CD4-positive, alpha-beta T cell treated with Interleukin-1 beta for 1 hour (primary cell): Measurements from ENCODE around the gene YBX3.

Source experiments
- DNase-seq, 2 donors: peaks; one replicate each; pipeline ENCODE4 v3.0.0-alpha.2; 2020 to 2022

Gene YBX3

DNA sequence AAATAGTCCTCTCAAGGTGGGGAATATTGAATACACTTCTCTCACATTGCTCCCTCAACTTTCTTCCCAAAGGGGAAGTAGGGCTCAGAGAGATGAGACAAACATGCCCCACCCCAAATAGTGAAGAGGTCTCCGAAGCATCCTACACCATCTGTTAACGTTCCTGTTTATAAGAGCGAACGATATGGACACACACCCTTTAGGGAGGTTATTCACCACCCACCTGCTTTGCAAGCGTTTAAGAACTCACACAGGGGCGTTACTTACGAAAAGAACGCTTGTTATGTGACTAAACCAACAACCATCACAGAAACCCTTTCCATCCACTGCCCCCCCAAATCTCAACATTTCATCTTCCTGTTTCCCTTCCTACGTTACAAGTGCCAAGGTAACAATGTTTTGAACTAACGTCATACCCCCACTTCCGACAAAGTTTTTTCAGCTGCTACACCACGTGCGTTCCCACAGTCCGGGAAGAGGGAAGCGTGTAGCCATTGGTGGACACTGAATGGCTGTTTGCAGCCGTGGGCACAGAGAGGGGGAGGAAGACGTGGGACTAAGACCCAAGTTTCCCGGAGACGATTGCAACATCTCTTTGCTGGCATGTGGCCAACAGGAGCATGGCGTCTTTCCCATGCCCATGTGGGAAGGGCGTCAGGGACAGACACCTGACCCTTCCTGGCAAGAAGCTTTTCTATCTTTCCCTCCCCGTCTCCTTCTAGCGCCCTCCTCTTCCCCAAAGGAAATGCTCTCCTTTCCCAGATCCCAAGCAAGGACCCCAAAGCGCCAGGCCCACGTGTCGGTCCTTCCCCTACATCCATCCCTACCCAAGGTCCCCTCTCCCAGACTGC lies 1.2 kb downstream of the YBX3 start:
- DNase-seq = peak; percentile 83 to 85

DNA sequence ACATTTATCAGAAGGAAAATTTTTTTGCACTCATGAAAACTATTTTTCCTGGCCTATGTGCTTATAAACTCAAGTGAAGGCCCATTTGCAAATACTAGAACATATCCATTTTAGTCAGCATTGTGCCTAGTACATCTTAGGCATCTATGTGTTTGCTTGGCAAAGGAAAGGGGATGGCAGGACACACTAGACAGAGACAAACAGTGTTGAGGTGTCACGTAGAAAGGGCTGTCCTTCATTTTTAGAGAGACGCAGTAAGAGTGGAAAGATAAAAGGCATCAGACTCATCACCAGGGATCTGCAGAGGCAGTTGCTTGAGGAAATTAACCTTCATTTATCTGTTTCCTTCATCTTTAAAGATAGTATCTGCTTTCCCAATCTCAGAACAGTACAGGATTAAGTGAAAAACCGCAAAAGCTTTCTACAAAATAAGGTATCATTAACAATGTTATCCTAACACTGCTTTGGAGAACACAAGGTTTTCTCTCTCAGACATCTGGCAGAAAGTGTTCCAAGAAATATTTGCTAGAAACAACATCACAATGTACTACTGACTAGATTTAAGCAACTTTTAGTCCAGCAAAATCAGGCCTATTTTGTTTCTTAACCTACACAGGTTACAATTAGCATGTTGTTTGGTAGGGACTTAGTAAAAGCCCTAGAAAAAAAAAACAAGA lies 2.0 kb downstream of the YBX3 start:
- no peak for DNase-seq

DNA sequence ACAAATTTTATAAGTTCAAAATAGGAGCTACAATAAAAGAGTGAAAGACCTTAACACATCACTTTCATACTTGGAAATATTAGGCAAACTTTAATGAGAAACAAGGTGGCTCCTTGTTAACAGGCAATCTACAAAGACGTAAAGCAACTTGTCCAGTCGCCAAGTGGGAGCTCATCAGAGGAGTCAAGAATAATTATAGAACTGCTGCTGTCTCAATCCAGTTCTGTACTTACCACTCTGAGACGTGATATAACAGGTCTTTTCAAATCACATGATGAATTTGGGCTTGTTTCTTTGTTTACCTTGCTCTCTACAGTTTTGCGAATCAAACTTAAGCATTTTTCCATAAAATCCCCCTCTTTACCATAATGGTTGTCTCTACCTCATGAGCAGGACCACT lies 3.6 kb downstream of the YBX3 start:
- no peak for DNase-seq

DNA sequence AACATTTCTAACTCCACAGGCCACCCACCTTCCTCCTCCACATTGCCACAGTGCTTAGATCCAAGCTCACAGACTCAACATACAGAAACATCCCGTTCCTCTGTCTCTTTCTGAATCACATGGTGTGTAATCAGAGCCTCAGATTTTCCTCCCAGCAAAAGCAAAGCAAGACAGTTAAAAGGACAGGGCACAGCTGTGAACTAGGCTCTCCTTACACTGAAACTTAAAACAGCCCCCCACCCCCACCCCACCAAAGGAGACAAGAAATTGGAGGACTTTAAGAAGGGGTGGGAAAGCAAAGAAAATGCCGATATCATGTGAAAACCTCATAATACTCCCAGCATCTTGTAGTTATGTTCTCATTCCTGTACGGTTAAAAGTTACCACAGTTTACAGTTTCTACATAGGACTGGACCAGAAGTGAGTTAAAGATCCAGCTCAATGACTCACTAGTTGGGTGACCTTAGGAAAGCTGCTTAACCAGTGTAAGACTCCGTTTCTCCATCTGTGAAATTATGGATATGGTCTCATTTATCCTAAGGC lies 4.8 kb downstream of the YBX3 start:
- DNase-seq = no peak

DNA sequence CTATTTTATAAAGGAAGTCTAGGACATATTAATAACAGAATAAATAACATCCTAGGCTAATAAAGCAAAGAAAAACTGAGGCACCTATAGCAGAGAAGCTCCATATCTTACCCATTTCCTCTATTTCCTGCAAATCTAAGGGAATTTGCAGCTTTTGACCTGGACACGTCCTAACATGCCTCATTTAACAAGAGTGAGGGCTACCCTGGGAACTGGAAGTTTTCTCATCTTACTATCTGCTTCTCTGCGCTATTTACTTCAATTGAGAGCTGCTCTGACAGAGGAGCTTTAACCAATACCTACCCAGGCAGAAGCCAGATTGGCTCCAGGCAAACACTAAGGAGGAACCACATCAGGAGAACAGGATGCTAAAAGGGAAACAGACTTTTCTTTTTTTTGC lies 5.7 kb downstream of the YBX3 start:
- DNase-seq = no peak

DNA sequence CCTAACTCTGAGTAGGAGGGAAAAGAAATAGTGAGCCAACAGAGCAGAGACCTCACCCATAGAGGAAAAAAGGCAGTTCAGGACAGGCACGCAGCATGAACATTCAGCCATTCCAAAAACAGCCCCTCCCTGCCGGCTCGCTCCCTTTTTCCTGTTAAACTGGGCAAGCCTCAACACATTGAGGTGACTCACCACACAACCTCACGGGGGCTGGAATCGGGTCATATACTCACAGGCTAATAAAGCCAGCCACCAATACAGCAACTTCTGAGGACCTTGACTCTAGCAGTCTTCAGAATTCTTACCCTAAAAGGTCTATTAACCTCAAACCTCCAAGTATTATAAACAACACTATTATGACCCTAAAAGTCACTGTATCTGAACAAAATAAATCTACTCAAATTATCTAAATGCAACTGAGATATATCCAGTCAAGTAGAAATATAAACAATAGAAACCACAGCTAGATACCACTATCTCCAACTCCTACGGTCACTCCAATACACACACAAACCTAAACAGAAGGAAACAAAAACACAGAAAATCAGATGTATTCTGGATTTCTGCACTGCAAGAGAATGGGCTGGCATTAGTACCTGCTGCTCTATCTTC lies 6.3 kb downstream of the YBX3 start:
- no peak for DNase-seq

DNA sequence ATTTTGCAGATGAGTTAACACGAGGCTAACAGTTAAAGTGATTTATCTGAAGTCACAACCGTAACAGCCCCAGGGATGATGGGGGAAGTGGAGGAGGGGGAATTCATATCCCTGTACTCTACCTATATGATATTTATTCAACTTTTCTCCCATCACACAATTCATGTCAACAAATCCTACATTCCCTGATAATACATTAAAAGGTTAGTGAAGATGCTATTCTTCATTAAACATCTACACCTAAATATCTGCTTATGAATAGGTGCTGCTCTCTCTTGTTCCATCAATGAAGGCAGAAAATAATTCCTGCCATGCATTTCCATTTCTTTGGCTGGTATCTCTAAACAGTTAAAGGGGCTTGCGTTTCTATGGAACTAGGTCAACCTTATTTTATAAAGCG lies 6.8 kb downstream of the YBX3 start:
- no peak for DNase-seq

DNA sequence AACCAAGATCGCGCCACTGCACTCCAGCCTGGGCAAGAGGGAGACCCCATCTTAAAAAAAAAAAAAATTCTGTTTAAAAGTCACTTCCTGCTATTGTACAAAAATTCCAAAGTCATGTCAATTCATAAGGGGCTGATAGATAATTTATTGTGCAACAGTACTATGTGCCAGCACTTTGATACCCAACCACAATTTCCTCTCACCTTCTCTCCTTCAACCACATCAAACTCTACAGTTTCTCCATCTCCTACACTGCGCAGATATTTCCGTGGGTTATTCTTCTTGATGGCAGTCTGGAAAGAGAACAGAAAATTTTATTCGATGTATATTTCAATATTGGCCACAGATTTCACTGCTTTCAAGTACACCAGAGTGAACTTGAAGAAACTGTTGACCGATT lies 7.6 kb downstream of the YBX3 start:
- DNase-seq = peak in 1 of 2 donors; percentile 41

DNA sequence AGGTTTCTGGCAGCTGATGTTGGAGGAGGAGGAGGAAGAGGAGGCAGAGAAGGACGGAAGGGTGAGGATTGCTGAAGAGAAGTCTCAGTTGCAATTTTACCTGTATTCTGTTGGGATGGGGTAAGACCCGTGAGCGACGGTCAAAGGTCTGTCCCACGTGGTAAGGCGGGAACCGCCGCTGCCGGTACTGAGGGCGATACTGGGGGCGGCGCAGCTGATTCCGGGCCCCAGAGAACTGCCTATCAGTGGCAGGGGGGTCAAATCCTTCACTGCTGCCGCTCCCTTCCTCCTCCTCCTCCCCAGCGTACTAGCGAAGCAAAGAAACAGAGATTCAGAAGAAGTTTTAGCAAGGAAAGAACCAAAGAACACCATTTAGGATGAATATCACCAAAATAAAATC lies 13.3 kb downstream of the YBX3 start:
- DNase-seq = no peak

DNA sequence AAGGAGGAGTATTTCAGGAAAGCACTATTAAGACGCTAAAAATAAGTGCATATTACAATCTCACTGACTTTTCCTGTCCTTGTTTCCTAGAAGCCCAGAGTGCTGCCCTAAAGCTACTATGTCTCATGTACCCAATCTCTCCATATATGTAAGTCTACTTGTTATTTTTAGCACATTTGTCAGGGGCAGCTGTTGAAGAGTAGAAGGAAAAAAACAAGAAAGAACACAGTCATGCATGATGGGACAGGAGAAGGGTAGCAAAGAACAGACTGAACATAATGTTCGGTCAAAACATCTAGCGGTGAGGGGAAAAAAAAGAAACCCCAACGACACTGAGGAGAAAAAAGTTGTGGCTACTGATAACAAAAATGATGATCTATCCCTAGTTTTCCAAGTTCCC lies 14.3 kb downstream of the YBX3 start:
- DNase-seq = no peak

DNA sequence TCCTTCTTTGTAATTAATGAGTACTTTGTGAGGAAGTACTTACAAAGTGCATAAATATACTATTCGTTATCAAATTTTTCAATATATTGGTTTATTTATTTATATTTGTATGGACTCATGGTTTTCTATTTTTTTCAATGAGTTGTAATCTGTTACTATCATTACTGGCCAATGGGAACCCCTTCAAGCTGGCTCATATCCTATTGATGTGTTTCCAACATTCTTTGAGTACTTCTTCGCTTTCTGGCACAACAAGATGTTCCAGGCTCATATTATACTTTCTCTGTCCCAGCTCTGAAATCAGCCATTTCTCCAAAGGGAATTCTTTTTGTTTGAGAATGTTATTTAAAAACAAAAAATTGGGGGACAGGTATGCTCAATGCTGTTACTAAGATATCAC lies 17.5 kb downstream of the YBX3 start:
- DNase-seq = no peak

DNA sequence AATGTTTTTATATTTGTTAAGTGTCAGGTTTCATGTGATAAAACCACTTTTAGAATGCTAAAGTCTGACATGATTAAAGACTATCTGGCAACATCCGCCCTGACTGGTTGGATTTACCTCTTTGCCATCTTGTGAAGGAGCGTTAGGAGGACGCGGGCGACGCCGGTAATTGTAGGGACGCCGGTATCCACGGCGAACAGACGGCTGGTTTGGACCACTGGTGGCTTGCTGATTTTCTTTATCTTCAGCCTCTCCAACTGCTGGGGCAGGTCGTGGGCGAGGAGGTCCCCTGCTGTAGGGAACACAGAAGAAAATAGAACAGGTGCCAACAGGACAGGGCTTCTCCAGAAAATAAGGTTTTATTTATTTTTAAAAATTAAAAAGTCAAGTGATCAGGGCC lies 21.3 kb downstream of the YBX3 start:
- DNase-seq = no peak

DNA sequence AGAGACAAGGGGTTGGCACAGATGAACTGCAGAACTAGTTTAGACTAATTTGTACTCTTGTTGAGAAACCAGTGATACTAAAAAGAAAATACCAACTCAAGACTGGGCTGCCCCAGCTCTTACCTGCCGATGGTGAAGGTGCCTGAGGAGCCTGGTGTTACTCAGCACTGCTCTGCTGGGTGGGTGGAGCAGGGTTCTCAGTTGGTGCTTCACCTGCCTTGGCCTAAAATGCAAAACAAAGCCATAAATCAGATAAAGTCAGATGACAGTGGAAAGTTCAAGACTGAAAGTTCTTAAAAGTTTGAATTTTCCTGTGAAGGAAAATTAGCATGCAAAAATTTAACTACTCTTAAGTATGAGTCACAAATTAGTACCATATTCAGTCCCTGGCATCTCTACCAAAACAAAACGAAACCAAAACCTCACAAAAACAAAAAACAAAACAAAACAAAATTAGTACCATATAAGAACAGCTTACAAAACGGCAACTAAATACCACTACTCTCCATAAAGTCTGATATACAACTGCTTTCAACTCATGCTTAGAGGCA lies 21.9 kb downstream of the YBX3 start:
- no peak for DNase-seq

DNA sequence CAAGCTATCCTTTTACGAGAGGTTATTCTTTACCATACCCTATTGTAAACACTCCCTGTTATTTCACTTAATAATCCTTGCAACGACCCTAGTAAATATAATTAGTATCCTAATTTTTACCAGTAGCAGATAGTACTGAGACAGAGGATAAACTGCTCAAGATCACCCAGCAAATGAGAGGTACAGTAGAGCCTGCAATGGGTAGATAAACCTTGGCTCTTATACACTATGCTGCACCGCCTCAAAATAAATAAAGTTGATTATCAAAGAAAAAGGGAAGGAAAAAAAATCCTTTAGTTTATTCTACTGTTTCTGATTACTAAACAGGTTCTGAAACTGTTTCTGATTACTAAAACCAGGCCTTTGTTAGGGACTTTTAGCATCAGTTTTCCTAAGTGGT lies 22.5 kb downstream of the YBX3 start:
- no peak for DNase-seq

DNA sequence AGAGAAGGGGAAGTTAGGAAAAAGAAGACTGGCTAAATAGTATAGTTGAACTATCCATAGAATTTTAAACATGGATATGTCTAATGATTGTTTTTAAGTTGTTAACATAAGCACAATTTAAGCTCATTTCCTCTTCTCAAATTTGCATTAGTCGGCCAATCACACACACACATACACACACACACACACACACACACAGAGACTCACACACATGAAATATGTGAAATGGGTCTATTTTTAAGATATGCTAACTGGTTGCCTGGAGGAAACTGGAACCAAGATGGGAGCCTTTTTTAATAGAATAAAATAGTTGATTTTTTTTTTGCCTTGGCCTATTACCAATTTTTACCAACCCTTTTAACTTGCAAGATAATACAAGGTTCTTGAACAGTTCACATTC lies 25.3 kb downstream of the YBX3 start:
- DNase-seq = no peak

DNA sequence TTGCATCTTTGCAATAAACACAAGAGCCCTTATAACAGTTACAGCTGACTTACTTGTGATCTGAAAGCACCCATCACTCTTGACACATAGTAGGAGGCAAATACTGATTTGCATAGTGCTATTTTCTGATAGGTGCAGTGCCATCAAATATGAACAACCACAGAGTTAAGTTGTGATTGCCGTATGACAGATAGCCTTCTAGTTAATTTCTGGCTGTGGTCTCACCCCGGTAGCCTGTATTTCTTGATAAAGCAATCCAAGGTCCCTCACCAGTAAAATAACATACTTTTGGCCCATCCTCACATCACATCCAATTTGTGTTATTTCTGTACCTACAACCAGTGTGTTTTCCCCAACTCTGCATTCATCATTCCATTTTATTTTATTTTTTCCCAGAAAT lies 26.0 kb downstream of the YBX3 start:
- no peak for DNase-seq

DNA sequence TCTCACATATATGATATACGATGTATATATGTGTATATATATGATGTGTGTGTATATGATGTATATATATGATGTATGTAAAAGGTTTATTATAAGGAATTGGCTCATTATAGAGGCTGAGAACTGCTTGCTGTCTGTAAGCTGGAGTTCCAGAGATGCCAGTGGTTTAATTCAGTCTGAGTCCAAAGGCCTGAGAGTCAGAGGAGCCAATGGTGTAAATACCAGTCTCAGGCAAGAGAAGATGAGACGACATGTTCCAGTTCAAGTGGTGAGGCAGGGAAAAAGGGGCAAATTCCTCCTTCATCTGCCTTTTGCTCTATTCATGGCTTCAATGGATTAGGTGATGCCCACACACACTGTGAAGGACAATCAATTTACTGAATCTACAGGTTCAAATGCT lies 32.2 kb downstream of the YBX3 start:
- no peak for DNase-seq

DNA sequence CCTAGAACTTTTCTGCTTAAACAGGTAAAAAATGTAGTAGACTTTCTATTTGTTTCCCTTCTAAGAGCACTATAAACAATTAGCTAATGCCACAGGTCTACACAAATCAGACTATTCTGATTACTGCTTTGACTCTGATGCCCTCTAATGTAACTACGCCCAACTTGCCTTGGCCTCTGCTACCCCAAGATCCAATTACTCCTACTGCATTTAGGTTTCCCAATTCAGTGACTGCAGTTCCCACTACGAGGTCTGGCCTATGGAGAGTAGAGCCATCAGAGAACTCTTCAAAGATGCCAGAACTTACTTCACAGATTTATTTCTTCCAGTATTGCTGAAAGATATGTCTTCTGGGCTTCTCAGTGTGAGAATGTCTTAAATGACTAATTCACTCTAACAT lies 34.0 kb downstream of the YBX3 start:
- DNase-seq = no peak

DNA sequence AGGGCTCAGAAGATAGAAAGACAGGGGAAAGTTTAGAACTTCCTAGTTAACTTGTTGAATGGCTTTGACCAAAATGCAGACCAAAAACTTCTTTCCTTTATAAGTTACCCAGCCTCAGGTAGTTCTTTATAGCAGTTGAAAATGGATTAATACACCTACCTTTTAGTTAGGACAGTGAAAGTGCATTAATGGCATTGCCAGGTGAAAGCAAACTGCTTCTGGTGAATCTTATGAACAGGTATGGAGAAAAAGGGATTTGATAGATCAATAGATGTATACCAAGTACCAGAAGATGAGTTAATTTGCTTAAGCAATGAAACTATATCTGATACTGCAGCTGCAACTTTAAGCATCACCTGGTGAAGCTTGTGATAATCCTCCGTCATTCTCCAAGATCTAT lies 35.1 kb downstream of the YBX3 start:
- DNase-seq = no peak

DNA sequence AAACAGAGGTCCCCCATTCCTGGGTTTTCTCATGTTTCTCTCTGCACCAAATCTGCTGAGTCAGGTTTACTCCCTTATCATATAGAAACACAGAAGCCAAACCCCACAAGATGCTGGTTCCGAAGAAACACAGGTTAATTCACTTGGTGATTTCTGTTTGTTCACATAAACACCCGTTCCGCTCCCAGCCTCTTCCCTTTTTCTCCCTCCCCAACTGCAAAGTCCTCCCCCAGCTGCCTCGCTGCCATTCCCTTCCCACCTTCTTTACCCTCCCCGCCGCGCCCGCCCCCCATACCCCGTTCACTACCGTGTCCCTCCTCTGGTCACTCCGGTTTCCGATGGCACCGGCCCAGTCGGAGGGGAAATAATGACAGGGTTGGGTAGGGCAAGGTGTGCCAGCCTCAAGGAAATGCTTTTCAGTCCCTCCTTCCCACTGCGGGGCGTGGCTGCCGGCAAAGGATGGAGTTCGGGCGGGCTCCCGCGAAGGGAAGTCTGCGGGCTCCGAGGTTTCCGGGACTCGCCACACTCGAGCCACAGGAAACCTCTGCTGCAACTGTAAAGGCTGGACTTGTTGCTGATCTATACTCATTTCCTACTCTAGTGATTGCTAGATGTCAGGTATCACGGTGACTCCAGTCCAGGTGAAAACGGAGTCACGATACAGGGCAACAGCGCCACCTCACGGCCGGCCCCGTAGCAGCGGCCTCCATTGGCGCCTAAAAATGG lies 49.3 kb downstream of the YBX3 start, which contains the start of gene STYK1:
Gene STYK1 (minus strand): TSS at position 394 of the 726 bp plus-strand sequence. CDS start 39,434 bp downstream, outside the sequence.
- peak; percentile 66 to 80 for DNase-seq

DNA sequence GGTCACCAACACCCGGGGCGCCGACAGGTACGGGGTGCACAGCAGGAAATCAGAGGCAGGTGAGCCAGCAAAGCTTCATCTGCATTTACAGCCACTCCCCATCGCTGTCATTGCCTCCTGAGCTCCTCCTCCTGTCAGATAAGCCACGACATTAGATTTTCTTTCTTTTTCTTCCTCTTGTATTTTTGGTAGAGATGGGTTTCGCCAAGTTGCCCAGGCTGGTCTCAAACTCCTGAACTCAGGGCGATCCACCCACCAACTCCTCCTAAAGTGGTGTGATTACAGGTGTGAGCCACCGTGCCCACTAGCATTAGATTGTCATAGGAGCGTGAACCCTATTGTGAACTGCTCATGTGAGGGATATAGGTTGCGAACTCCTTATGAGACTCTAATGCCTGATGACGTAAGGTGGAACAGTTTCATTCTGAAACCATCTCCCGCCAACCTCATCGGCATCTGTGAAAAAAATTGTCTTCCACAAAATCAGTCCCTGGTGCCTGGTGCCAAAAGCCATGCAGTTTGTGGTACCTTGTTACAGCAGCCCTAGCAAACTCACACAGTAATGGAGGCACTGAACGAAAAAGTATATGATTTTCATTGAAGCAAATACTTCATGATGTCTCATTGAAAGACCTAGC lies 50.8 kb downstream of the YBX3 start:
- DNase-seq = peak; percentile 15 to 50

DNA sequence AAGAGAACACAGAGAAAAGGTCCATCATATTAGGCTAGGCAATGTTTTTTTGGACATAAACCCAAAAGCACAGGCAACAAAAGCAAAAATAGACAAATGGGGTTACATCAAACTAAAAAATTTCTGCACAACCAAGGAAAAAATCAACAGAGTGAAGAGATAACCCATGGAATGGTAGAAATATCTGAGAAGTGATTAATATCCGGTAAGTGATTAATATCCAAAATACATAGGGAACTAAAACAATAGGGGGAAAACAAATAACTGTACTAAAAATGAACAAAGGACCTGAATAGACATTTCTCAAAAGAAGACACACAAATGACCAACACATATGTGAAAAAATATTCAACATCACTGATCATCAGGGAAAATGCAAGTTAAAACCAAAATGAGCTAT lies 53.6 kb downstream of the YBX3 start:
- no peak for DNase-seq
